Esophagus (tissue), 2 donors: Measurements from ENCODE around the gene IL12RB2. TPM values are rescaled to one million over a fixed set of nuclear protein-coding genes. Genes with fewer than 3 reads are reported as not detected.

ENCODE experiments used
- H3K27ac ChIP-seq, 2 donors: one replicate each; pipeline ENCODE4 v1.5.1; 2013; ENCODE audit warnings: low read depth in 2 of 2, mild to moderate bottlenecking in 2 of 2, inconsistent platforms in 1 of 2, low read length in 1 of 2, moderate library complexity in 1 of 2
- H3K27me3 ChIP-seq, 2 donors: one replicate each; pipeline ENCODE4 v1.6.1; 2013; ENCODE audit warnings: low read length in 2 of 2, control low read depth in 1 of 2, mild to moderate bottlenecking in 1 of 2; ENCODE audit not compliant: insufficient read depth in 2 of 2, control insufficient read depth in 1 of 2
- H3K36me3 ChIP-seq, 2 donors: one replicate each; pipeline ENCODE4 v1.6.1; 2013; ENCODE audit warnings: low read length in 1 of 2; ENCODE audit not compliant: control insufficient read depth in 2 of 2, insufficient read depth in 2 of 2
- H3K4me1 ChIP-seq, 2 donors: one replicate each; pipeline ENCODE4 v1.6.1; 2013; ENCODE audit warnings: low read length in 1 of 2; ENCODE audit not compliant: control insufficient read depth in 2 of 2, insufficient read depth in 2 of 2
- H3K4me3 ChIP-seq, 2 donors: one replicate each; pipeline ENCODE4 v1.5.1; 2013; ENCODE audit warnings: low read length in 2 of 2, mild to moderate bottlenecking in 2 of 2, low read depth in 1 of 2, moderate library complexity in 1 of 2
- H3K9me3 ChIP-seq, 2 donors: one replicate each; pipeline ENCODE4 v1.6.1; 2013; ENCODE audit warnings: mild to moderate bottlenecking in 2 of 2, low read depth in 1 of 2, low read length in 1 of 2, moderate library complexity in 1 of 2; ENCODE audit not compliant: control insufficient read depth in 2 of 2, insufficient read depth in 1 of 2
- WGBS, 2 donors: extraction: QIAGEN DNeasy Blood & Tissue Kit; methylation state at CpG; one replicate each; pipeline ENCODE4 v1.1.7; 2013; 5-methylcytosine and 5-hydroxymethylcytosine counted together
- polyA plus RNA-seq, 2 donors: library from polyadenylated mRNA; stranded (reverse); fragments of 200-250 nt; gene quantifications; one replicate each; pipeline ENCODE4 v1.2.3, GENCODE V29; 2013
- donor health status: healthy with polysubstance abuse.
- donor health status: Bipolar disorder and iron deficiency.

Gene IL12RB2
- polyA plus RNA-seq, 2 donors: 1.3 to 1.7 TPM

DNA sequence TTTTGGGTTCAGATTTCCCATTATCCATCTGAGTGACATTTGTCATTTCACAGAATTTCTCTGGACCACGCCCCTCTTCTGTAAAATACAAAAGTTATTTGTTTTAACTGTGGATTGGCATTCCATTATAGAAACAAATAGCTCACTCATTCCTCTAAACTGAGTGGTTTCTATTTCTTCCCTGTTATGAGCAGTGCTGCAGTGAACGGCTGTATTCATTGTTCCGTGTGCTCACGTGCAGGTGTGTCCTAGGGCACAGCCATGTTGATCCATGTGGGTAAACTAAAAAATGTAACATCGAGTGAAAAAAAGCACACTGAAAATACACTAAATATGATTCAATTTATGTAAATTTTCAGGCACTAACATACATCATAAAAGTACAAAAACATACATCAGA, 27.0 kb upstream of the IL12RB2 start:
- no peaks in the 10 kb centered on the region for H3K27me3 ChIP-seq
- 51 to 83% methylated on average over 5 of the region's 5 CpGs for WGBS, 2 donors
- H3K4me1 ChIP-seq: no peaks in the 10 kb centered on the region
- H3K9me3 ChIP-seq: no peaks in the 10 kb centered on the region
- H3K36me3 ChIP-seq: no peaks in the 10 kb centered on the region
- no peak overlapping the region for H3K27ac ChIP-seq
- no peak overlapping the region for H3K4me3 ChIP-seq

DNA sequence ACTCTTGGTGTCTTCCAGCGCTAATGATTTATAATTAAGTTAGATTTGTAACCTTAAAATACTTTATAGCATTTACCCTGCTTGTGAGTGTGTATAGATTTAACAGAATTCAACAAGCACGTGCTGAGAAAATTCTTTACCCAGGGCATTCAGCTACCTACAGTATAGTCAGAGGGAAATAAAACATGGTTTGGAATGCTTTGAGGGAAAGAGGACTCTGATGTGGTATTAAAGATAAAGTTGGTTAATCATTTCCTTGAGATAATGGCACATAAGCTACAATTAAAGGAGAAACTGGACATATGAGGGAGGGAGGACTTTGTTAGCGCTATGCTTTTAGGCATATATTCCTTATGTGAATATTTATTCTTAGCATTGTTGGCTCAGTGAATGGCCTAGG, 26.4 kb upstream of the IL12RB2 start:
- Histone ChIP-seq H3K27ac (no peak overlapping the region), H3K4me1 (no peaks in the 10 kb centered on the region), H3K36me3 (no peaks in the 10 kb centered on the region), H3K9me3 (no peaks in the 10 kb centered on the region), H3K27me3 (no peaks in the 10 kb centered on the region), H3K4me3 (no peak overlapping the region)
- 67 to 79% methylated on average over 3 of the region's 3 CpGs for WGBS, 2 donors

DNA sequence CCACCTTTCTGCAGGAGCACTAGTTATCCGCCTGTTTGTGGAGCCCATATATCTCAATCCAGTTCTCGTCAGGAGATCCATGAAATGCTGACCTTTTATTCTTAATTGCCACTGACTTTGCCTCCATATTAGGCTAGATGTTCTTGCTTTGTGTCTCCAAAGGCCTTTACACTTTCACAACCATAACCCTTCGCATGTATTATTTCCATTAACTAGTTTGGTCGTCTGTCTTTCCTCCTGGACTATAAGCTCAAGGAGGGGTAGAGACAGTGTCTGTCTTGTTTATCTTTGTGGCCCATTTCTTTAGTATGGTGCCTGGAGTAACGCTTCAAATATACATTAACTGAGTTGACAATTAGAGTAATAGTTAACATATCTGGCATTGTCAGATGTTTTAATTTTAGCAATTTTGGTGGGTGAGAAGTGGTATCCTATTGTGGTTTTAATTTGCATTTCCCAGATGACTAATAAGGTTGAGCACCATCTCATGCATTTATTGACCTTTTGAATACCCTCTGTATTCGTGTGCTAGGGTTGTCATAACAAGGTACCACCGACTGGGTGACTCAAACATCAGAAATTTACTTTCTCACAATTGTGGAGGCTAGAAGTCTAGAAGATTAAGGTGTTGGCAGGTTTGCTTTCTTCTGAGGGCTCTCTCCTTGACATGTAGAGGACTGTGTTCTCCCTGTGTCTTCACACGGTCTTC, 21.7 kb upstream of the IL12RB2 start:
- 76 to 79% methylated on average over 8 of the region's 8 CpGs for WGBS, 2 donors

DNA sequence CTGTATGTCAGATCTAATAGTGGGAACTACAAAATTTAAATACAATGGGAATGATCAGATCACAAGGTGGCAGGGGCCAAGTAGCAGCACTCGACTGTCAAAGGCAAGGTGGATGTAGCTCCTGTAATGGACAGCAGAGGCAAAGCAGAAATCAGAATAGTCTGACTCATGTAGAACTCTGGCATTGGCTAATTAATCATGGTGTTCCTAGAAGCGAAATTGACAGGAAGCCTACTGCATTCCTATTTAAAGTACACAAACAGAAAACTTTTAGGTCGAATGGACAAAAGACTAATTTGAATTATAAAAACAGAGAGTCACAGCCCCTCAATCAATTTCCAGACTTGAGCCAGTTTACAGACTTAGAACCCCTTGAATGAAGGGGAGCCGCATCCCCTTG, 17.4 kb upstream of the IL12RB2 start:
- no peak overlapping the region for H3K27ac ChIP-seq
- H3K4me3 ChIP-seq: no peak overlapping the region
- H3K9me3 ChIP-seq: no peaks in the 10 kb centered on the region
- no peaks in the 10 kb centered on the region for H3K4me1 ChIP-seq
- WGBS, 2 donors: 59 to 69% methylated on average over 4 of the region's 4 CpGs
- no peaks in the 10 kb centered on the region for H3K27me3 ChIP-seq
- H3K36me3 ChIP-seq: no peaks in the 10 kb centered on the region

More for the DNA sequence above, 21.7 kb upstream of the IL12RB2 start:
- Histone ChIP-seq H3K4me1 (no peaks in the 10 kb centered on the region), H3K4me3 (no peak overlapping the region), H3K27me3 (no peaks in the 10 kb centered on the region), H3K9me3 (no peaks in the 10 kb centered on the region), H3K36me3 (no peaks in the 10 kb centered on the region), H3K27ac (no peak overlapping the region)

DNA sequence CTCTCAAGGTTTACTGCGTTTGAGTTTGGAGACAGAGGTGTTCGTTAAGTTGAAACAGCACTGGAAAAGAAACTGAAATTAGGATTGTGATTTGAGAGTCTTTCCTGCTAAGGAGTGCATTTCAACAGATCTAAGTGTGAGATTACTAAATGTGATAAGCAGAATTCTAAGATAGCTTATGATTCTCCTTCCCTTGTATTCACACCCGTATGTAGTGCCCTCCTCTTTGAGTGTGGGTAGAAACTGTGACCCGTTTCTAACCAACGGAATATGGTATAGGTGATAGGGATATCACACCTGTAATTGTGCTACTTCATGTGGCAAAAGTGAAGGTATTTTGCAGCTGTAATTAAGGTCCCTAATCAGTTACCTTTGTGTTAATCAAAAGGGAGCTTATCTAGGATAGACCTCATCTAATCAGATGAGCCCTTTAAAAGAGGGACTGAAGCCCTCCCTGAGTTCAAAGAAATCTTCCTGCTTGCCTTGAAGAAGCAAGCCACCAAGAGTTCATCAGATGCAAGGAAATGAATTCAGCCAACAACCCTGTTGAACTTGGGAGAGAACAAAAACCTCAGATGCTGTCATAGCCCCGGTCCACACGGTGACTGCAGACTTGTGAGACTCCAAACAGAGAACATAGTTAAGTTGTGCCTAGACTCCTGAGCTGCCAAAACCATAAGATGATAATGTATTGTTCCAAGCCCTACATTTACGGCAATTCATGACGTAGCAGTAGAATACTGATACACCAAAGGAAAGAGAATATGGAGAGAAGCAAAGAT, 12.6 kb upstream of the IL12RB2 start:
- Histone ChIP-seq H3K4me3 (no peak overlapping the region), H3K36me3 (no peaks in the 10 kb centered on the region), H3K9me3 (no peaks in the 10 kb centered on the region), H3K27ac (no peak overlapping the region), H3K27me3 (no peaks in the 10 kb centered on the region), H3K4me1 (no peaks in the 10 kb centered on the region)
- WGBS, 2 donors: 88 to 90% methylated on average over 9 of the region's 9 CpGs

DNA sequence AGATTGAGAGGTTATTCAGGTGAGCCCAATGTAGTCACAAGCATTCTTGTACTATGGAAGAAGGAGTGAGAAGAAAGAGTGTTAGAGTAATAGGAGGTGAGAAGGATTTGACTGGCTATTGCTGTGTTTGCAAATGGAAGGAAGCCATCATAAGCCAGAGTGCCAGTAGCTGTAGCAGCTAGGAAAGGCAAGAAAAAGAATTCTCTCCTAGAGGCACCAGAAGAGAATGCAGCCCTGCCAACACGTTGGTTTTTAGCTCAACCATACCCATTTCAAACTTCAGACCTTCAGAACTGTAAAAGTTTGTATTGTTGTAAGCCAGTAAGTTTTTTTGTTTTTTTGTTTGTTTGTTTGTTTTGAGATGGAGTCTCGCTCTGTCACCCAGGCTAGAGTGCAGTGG, 8.9 kb upstream of the IL12RB2 start:
- no peaks in the 10 kb centered on the region for H3K36me3 ChIP-seq
- no peaks in the 10 kb centered on the region for H3K9me3 ChIP-seq
- WGBS, 2 donors: 53 to 57% methylated on average over 2 of the region's 2 CpGs
- H3K27ac ChIP-seq: no peak overlapping the region
- no peaks in the 10 kb centered on the region for H3K27me3 ChIP-seq
- no peaks in the 10 kb centered on the region for H3K4me1 ChIP-seq
- no peak overlapping the region for H3K4me3 ChIP-seq

DNA sequence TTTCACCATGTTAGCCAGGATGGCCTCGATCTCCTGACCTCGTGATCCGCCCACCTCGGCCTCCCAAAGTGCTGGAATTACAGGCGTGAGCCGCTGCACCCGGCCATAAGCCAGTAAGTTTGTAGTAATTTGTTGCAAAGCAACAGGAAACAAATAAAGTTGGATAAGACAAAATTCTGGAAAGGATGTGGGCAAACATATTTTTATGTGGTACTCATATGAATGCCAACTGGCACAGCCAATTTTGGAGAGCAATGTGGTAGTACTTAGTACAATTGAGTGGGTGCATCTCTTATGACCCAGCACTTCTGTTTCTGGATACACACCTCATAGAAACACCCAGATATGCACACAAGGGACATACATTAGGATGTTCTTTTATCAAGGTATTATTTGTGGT, 8.4 kb upstream of the IL12RB2 start:
- H3K36me3 ChIP-seq: no peaks in the 10 kb centered on the region
- H3K4me3 ChIP-seq: no peak overlapping the region
- no peaks in the 10 kb centered on the region for H3K27me3 ChIP-seq
- no peak overlapping the region for H3K27ac ChIP-seq
- H3K4me1 ChIP-seq: no peaks in the 10 kb centered on the region
- 96% methylated on average over 7 of the region's 7 CpGs for WGBS, 2 donors
- H3K9me3 ChIP-seq: no peaks in the 10 kb centered on the region

DNA sequence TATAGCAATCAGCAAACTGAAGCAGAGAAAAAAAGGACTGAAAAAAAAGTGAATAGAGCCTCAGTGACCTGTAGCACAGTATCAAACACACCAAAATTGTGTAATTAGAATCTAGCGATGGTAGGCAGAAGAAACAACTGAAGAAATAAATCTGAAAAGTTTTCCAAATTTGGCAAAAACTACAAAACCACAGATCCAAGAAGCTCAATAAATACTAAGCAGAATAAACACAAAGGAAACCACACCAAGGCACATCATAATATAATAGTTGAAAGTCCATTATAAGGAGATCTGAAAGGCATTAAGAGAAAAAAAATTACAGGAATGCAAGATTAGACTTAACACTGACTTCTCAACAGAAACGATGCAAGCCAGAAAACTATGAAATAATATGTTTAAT, 7.1 kb upstream of the IL12RB2 start:
- 44 to 45% methylated on average over 2 of the region's 2 CpGs for WGBS, 2 donors

DNA sequence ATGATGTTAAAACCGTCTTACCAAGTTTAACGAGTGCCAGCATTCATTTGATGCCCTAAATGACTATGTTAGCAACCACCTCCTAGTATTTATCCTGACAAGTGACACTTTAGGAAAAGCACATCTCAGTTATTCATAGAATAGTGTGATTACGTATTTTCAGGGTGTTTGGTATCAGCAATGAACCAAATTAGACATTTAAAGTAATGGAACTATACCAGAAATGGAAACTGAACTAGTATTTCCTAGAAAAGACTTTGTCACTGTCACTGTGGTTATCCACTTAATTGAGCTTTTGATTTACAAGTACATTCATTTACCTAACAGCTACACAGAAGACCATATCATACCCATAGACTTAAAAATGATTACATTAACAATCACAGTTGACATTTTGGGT, 3.6 kb upstream of the IL12RB2 start:
- H3K4me1 ChIP-seq: no peaks in the 10 kb centered on the region
- H3K27me3 ChIP-seq: no peaks in the 10 kb centered on the region
- H3K9me3 ChIP-seq: no peaks in the 10 kb centered on the region
- H3K36me3 ChIP-seq: no peaks in the 10 kb centered on the region
- 83 to 84% methylated on average over 3 of the region's 3 CpGs for WGBS, 2 donors
- H3K27ac ChIP-seq: no peak overlapping the region
- H3K4me3 ChIP-seq: no peak overlapping the region

More for the DNA sequence above, 7.1 kb upstream of the IL12RB2 start:
- no peaks in the 10 kb centered on the region for H3K9me3 ChIP-seq
- H3K4me1 ChIP-seq: no peaks in the 10 kb centered on the region
- H3K27me3 ChIP-seq: no peaks in the 10 kb centered on the region
- no peak overlapping the region for H3K27ac ChIP-seq
- no peak overlapping the region for H3K4me3 ChIP-seq
- H3K36me3 ChIP-seq: no peaks in the 10 kb centered on the region

DNA sequence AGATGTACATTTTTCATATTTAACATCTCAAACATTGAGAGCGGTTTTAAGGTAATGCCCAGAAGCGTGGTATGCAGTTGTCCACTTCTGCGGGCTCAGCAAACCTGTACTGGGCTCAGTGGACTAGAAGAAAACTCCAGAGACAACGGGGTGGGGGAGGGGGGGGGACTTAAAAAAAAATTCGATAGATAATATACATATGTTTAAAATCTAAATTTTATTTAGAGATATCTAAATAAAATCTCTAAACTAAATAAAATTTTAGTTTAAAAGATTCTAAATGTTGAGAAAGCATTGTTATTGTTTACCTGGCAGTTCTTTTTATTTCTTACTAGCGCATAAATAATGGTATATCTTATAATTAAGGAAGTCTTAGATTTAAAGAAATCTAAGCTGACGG, 1.1 kb upstream of the IL12RB2 start:
- Histone ChIP-seq H3K4me3 (no peak overlapping the region), H3K9me3 (no peaks in the 10 kb centered on the region), H3K27ac (no peak overlapping the region), H3K4me1 (no peaks in the 10 kb centered on the region), H3K36me3 (no peaks in the 10 kb centered on the region), H3K27me3 (no peaks in the 10 kb centered on the region)
- WGBS, 2 donors: 90 to 93% methylated on average over 7 of the region's 7 CpGs
